Dermis blood vessel endothelial cell (primary cell): ENCODE measurements around the gene CLDN6. TPM values are rescaled to one million over a fixed set of nuclear protein-coding genes. Genes with fewer than 3 reads are reported as not detected.
A peak's percentile ranks its signal among the peaks of the same experiment; 100 is the strongest.

Source experiments
- DNase-seq: peaks from one replicate; pipeline ENCODE4 v3.0.0; 2010
- total RNA-seq: library from RNA; depleted of rRNA; stranded (reverse); fragments of >200 nt; gene quantifications from 2 replicates; pipeline ENCODE4 v1.2.3, GENCODE V29; 2014

Gene CLDN6
- total RNA-seq, 1 donor from 2014 or later, result not detected

GRCh38 chr16:3051494-3051893, 33.5 kb upstream of the CLDN6 start:
- no peak for DNase-seq

GRCh38 chr16:3051009-3051408, 33.0 kb upstream of the CLDN6 start:
- no peak for DNase-seq

- DNase-seq, result no peak
Observed at GRCh38 chr16:3050487-3050886, 32.5 kb upstream of the CLDN6 start.

- no peak for DNase-seq
Observed at GRCh38 chr16:3049921-3050481, 32.0 kb upstream of the CLDN6 start.

GRCh38 chr16:3047387-3047720, 29.4 kb upstream of the CLDN6 start:
- no peak for DNase-seq

- no peak for DNase-seq
Observed at GRCh38 chr16:3046641-3047386, 28.8 kb upstream of the CLDN6 start.

- DNase-seq, result peak; percentile 18
Observed at GRCh38 chr16:3045758-3046640, 28.0 kb upstream of the CLDN6 start, which contains the start of gene MMP25. TSS of gene MMP25 (plus strand) at chr16:3046561. CDS start at chr16:3046918, 357 bp downstream.

GRCh38 chr16:3044708-3045107, 26.7 kb upstream of the CLDN6 start:
- no peak for DNase-seq

- no peak for DNase-seq
Observed at GRCh38 chr16:3042376-3042775, 24.4 kb upstream of the CLDN6 start.

- no peak for DNase-seq
Observed at GRCh38 chr16:3038896-3039295, 20.9 kb upstream of the CLDN6 start.

- no peak for DNase-seq
Observed at GRCh38 chr16:3038256-3038655, 20.3 kb upstream of the CLDN6 start.

GRCh38 chr16:3036726-3037315, 18.8 kb upstream of the CLDN6 start, which contains the start of gene BICDL2:
TSS of gene BICDL2 (minus strand) at chr16:3036944. CDS start at chr16:3035496, 1,448 bp downstream.
- no peak for DNase-seq

- no peak for DNase-seq
Observed at GRCh38 chr16:3035972-3036725, 18.2 kb upstream of the CLDN6 start.

GRCh38 chr16:3035289-3035971, 17.4 kb upstream of the CLDN6 start:
- DNase-seq, result no peak

- no peak for DNase-seq
Observed at GRCh38 chr16:3032624-3033023, 14.6 kb upstream of the CLDN6 start.

GRCh38 chr16:3030222-3031212, 12.5 kb upstream of the CLDN6 start:
- no peak for DNase-seq

GRCh38 chr16:3029491-3030221, 11.7 kb upstream of the CLDN6 start:
- DNase-seq, result peak; percentile 35

GRCh38 chr16:3028716-3029319, 10.8 kb upstream of the CLDN6 start:
- DNase-seq, result no peak
